ENCODE results near the gene CD300A. TPM values are rescaled to one million over a fixed set of nuclear protein-coding genes. Genes with fewer than 3 reads are reported as not detected.

CD300A gene

GRCh38 chr17:74527081-74527480 is 60.6 kb downstream of the CD300A start:
- no peaks in the 10 kb centered on the region for H3K4me1 ChIP-seq (ENCODE audit: control insufficient read depth, insufficient read depth, low read length)
- H3K9ac ChIP-seq (ENCODE audit: low read depth, low read length), result no peak overlapping the region
- H3K27me3 ChIP-seq (ENCODE audit: control insufficient read depth, insufficient read depth, low read length), result no peaks in the 10 kb centered on the region
- H3K4me2 ChIP-seq (ENCODE audit: low read length), result no peak overlapping the region
- H3K36me3 ChIP-seq (ENCODE audit: insufficient read depth, low read length), result no peaks in the 10 kb centered on the region
- H3K4me3 ChIP-seq (ENCODE audit: low read length), result no peak overlapping the region
- no peaks in the 10 kb centered on the region for H3K9me3 ChIP-seq (replicated peaks; ENCODE audit: low read length)

GRCh38 chr17:74527756-74528155 is 61.3 kb downstream of the CD300A start:
- Histone ChIP-seq H3K4me1 (ENCODE audit: control insufficient read depth, insufficient read depth, low read length) (no peaks in the 10 kb centered on the region), H3K9ac (ENCODE audit: low read depth, low read length) (no peak overlapping the region), H3K4me3 (ENCODE audit: low read length) (no peak overlapping the region), H3K4me2 (ENCODE audit: low read length) (no peak overlapping the region), H3K27me3 (ENCODE audit: control insufficient read depth, insufficient read depth, low read length) (no peaks in the 10 kb centered on the region), H3K36me3 (ENCODE audit: insufficient read depth, low read length) (no peaks in the 10 kb centered on the region), H3K9me3 (replicated peaks; ENCODE audit: low read length) (no peaks in the 10 kb centered on the region)

- Histone ChIP-seq H3K4me3 (ENCODE audit: low read length) (no peak overlapping the region), H3K27me3 (ENCODE audit: control insufficient read depth, insufficient read depth, low read length) (no peaks in the 10 kb centered on the region), H3K4me2 (ENCODE audit: low read length) (no peak overlapping the region), H3K36me3 (ENCODE audit: insufficient read depth, low read length) (no peaks in the 10 kb centered on the region), H3K4me1 (ENCODE audit: control insufficient read depth, insufficient read depth, low read length) (no peaks in the 10 kb centered on the region), H3K9ac (ENCODE audit: low read depth, low read length) (no peak overlapping the region), H3K9me3 (replicated peaks; ENCODE audit: low read length) (no peaks in the 10 kb centered on the region)
These were observed 62.2 kb downstream of the CD300A start for GRCh38 chr17:74528491-74529199.

DNA sequence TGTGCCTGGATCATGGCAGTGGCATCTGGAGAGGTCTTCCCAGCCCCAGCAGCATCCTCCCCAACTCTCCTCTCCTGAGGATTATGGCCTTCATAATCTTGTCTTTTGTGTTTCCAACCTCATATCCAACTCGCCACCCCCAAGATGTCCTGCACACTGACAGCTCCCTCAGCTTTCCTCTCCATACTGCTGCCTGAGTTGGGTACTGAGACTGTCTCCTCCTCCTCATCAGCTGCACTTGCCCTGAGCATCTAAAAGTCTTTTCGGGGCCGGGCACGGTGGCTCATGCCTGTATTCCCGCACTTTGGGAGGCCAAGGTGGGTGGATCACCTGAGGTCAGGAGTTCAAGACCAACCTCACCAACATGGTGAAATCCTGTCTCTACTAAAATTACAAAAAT is 62.8 kb downstream of the CD300A start:
- H3K36me3 ChIP-seq (ENCODE audit: insufficient read depth, low read length), result no peaks in the 10 kb centered on the region
- H3K27me3 ChIP-seq (ENCODE audit: control insufficient read depth, insufficient read depth, low read length), result no peaks in the 10 kb centered on the region
- no peak overlapping the region for H3K9ac ChIP-seq (ENCODE audit: low read depth, low read length)
- no peaks in the 10 kb centered on the region for H3K4me1 ChIP-seq (ENCODE audit: control insufficient read depth, insufficient read depth, low read length)
- H3K4me2 ChIP-seq (ENCODE audit: low read length), result no peak overlapping the region
- no peaks in the 10 kb centered on the region for H3K9me3 ChIP-seq (replicated peaks; ENCODE audit: low read length)
- H3K4me3 ChIP-seq (ENCODE audit: low read length), result no peak overlapping the region

DNA sequence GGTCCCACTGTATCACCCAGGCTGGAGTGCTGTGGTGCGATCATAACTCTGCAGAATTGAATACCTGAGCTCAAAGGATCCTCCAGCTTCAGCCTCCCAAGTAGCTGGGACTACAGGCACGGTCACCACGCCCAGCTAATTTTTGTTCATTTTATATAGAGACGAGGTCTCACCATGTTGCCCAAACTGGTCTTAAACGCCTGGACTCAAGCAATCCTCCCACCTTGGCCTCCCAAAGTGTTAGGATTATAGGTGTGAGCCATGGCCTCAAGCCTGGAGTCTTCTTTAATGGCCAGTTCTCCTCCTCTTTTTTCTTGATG is 64.4 kb downstream of the CD300A start:
- Histone ChIP-seq H3K27me3 (ENCODE audit: control insufficient read depth, insufficient read depth, low read length) (no peaks in the 10 kb centered on the region), H3K9ac (ENCODE audit: low read depth, low read length) (no peak overlapping the region), H3K4me3 (ENCODE audit: low read length) (no peak overlapping the region), H3K9me3 (replicated peaks; ENCODE audit: low read length) (no peaks in the 10 kb centered on the region), H3K4me2 (ENCODE audit: low read length) (no peak overlapping the region), H3K4me1 (ENCODE audit: control insufficient read depth, insufficient read depth, low read length) (no peaks in the 10 kb centered on the region), H3K36me3 (ENCODE audit: insufficient read depth, low read length) (no peaks in the 10 kb centered on the region)

- H3K27me3 ChIP-seq (ENCODE audit: control insufficient read depth, insufficient read depth, low read length), result no peaks in the 10 kb centered on the region
- no peak within 1 kb of the TSS for H3K4me2 ChIP-seq (ENCODE audit: low read length)
- H3K9me3 ChIP-seq (replicated peaks; ENCODE audit: low read length), result no peaks in the 10 kb centered on the region
- no peaks in the 10 kb centered on the region for H3K4me1 ChIP-seq (ENCODE audit: control insufficient read depth, insufficient read depth, low read length)
- no peak within 1 kb of the TSS for H3K4me3 ChIP-seq (ENCODE audit: low read length)
- no peaks in the 10 kb centered on the region for H3K36me3 ChIP-seq (ENCODE audit: insufficient read depth, low read length)
- H3K9ac ChIP-seq (ENCODE audit: low read depth, low read length), result no peak within 1 kb of the TSS
These were observed 64.9 kb downstream of the CD300A start, which contains the start of gene CD300LB for GRCh38 chr17:74531231-74531761. CD300LB (minus strand) TSS chr17:74531475; CDS start chr17:74531350, 125 bp downstream.

DNA sequence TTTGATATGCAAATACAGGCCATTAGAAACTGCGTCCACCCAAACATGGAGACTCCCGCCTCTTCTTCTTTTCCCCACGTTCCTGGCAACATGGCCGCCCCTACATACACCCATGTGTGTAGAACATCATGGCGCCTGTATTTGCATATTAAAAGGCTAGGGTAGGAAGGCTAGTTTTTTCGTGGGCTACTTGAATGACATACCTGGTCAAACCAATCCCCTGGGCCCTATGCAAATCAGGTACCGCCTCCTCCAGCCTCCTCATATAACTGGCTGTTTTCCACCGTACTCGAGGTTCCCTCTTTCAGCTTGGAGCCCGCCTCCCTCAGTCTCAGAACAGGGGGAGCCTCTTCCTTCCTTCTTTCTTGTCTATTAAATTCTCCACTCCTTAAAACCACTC is 65.7 kb downstream of the CD300A start:
- Histone ChIP-seq H3K4me2 (ENCODE audit: low read length) (no peak overlapping the region), H3K4me1 (ENCODE audit: control insufficient read depth, insufficient read depth, low read length) (no peaks in the 10 kb centered on the region), H3K9me3 (replicated peaks; ENCODE audit: low read length) (no peaks in the 10 kb centered on the region), H3K9ac (ENCODE audit: low read depth, low read length) (no peak overlapping the region), H3K4me3 (ENCODE audit: low read length) (no peak overlapping the region), H3K36me3 (ENCODE audit: insufficient read depth, low read length) (no peaks in the 10 kb centered on the region), H3K27me3 (ENCODE audit: control insufficient read depth, insufficient read depth, low read length) (no peaks in the 10 kb centered on the region)

Small RNA genes within 50 kb of the gene (small RNA-seq; reads per million reads assigned to genes)
- not detected for gene RNA5SP448

All from skeletal muscle satellite cell (primary cell).